ENCODE data around the gene TP53BP2. TPM values are rescaled to one million over a fixed set of nuclear protein-coding genes. Genes with fewer than 3 reads are reported as not detected.

Gene TP53BP2
- total and polyA plus RNA-seq, 5 donors = 9.8 to 29.7 (median 29.5) TPM

GRCh38 chr1:223760833-223761232 is 84.9 kb downstream of the TP53BP2 start:
- intact Hi-C loops (cut with DNase I) = no loop called here
- 61% methylated on average over 6 of the region's 6 CpGs for WGBS

GRCh38 chr1:223759273-223759672 is 86.5 kb downstream of the TP53BP2 start:
- intact Hi-C loops (cut with DNase I) = no loop called here

More at GRCh38 chr1:223760833-223761232, 84.9 kb downstream of the TP53BP2 start:
- DNase-seq (no peak), ATAC-seq (no peak)
- H3K27ac ChIP-seq (ENCODE audit: low read length) = no peak overlapping the region
- H3K27me3 ChIP-seq (ENCODE audit: control insufficient read depth, insufficient read depth) = no peaks in the 10 kb centered on the region
- no peaks in the 10 kb centered on the region for H3K9me3 ChIP-seq (ENCODE audit: control insufficient read depth, low read length)
- H3K4me1 ChIP-seq (ENCODE audit: control insufficient read depth, insufficient read depth, low read length) = no peaks in the 10 kb centered on the region
- no peak overlapping the region for H3K4me3 ChIP-seq (ENCODE audit: low read length)

GRCh38 chr1:223758734-223759133 is 87.0 kb downstream of the TP53BP2 start:
- Histone ChIP-seq H3K27me3 (ENCODE audit: control insufficient read depth, insufficient read depth) (no peaks in the 10 kb centered on the region), H3K27ac (ENCODE audit: low read length) (no peak overlapping the region), H3K9me3 (ENCODE audit: control insufficient read depth, low read length) (no peaks in the 10 kb centered on the region), H3K4me3 (ENCODE audit: low read length) (no peak overlapping the region), H3K4me1 (ENCODE audit: control insufficient read depth, insufficient read depth, low read length) (no peaks in the 10 kb centered on the region)
- whole genome bisulfite sequencing = 96% methylated on average over 9 of the region's 9 CpGs
- intact Hi-C loops (cut with DNase I) = no loop called here
- no peak for DNase-seq
- no peak for ATAC-seq

More at GRCh38 chr1:223759273-223759672, 86.5 kb downstream of the TP53BP2 start:
- no peak overlapping the region for H3K27ac ChIP-seq (ENCODE audit: low read length)
- no peak for ATAC-seq
- 89% methylated on average over 13 of the region's 13 CpGs for WGBS
- H3K4me1 ChIP-seq (ENCODE audit: control insufficient read depth, insufficient read depth, low read length) = no peaks in the 10 kb centered on the region
- DNase-seq = no peak
- H3K27me3 ChIP-seq (ENCODE audit: control insufficient read depth, insufficient read depth) = no peaks in the 10 kb centered on the region
- no peaks in the 10 kb centered on the region for H3K9me3 ChIP-seq (ENCODE audit: control insufficient read depth, low read length)
- H3K4me3 ChIP-seq (ENCODE audit: low read length) = no peak overlapping the region

GRCh38 chr1:223756806-223757700 is 88.7 kb downstream of the TP53BP2 start:
- WGBS = 92% methylated on average over 20 of the region's 20 CpGs
- no peaks in the 10 kb centered on the region for H3K27me3 ChIP-seq (ENCODE audit: control insufficient read depth, insufficient read depth)
- H3K4me3 ChIP-seq (ENCODE audit: low read length) = no peak overlapping the region
- H3K27ac ChIP-seq (ENCODE audit: low read length) = no peak overlapping the region
- ATAC-seq = no peak
- H3K9me3 ChIP-seq (ENCODE audit: control insufficient read depth, low read length) = no peaks in the 10 kb centered on the region
- DNase-seq = no peak
- H3K4me1 ChIP-seq (ENCODE audit: control insufficient read depth, insufficient read depth, low read length) = no peaks in the 10 kb centered on the region
- intact Hi-C loops (cut with DNase I) = no loop called here

GRCh38 chr1:223755992-223756775 is 89.6 kb downstream of the TP53BP2 start:
- no peak overlapping the region for H3K4me3 ChIP-seq (ENCODE audit: low read length)
- no peak overlapping the region for H3K27ac ChIP-seq (ENCODE audit: low read length)
- H3K4me1 ChIP-seq (ENCODE audit: control insufficient read depth, insufficient read depth, low read length) = no peaks in the 10 kb centered on the region
- 81% methylated on average over 13 of the region's 13 CpGs for WGBS
- no peaks in the 10 kb centered on the region for H3K9me3 ChIP-seq (ENCODE audit: control insufficient read depth, low read length)
- intact Hi-C loops (cut with DNase I) = no loop called here
- ATAC-seq (peak in 1 of 2 donors; percentile 19), DNase-seq (no peak)
- H3K27me3 ChIP-seq (ENCODE audit: control insufficient read depth, insufficient read depth) = no peaks in the 10 kb centered on the region

GRCh38 chr1:223755432-223755792 is 90.3 kb downstream of the TP53BP2 start:
- no peak for DNase-seq
- H3K27me3 ChIP-seq (ENCODE audit: control insufficient read depth, insufficient read depth) = no peaks in the 10 kb centered on the region
- WGBS = 87% methylated on average over 9 of the region's 9 CpGs
- H3K4me1 ChIP-seq (ENCODE audit: control insufficient read depth, insufficient read depth, low read length) = no peaks in the 10 kb centered on the region
- no peak overlapping the region for H3K27ac ChIP-seq (ENCODE audit: low read length)
- no peaks in the 10 kb centered on the region for H3K9me3 ChIP-seq (ENCODE audit: control insufficient read depth, low read length)
- intact Hi-C loops (cut with DNase I) = no loop called here
- ATAC-seq = no peak
- H3K4me3 ChIP-seq (ENCODE audit: low read length) = no peak overlapping the region

GRCh38 chr1:223754681-223755431 is 90.9 kb downstream of the TP53BP2 start:
- ATAC-seq (no peak), DNase-seq (no peak)
- Histone ChIP-seq H3K4me1 (ENCODE audit: control insufficient read depth, insufficient read depth, low read length) (no peaks in the 10 kb centered on the region), H3K4me3 (ENCODE audit: low read length) (no peak overlapping the region), H3K27me3 (ENCODE audit: control insufficient read depth, insufficient read depth) (no peaks in the 10 kb centered on the region), H3K27ac (ENCODE audit: low read length) (no peak overlapping the region), H3K9me3 (ENCODE audit: control insufficient read depth, low read length) (no peaks in the 10 kb centered on the region)
- WGBS = 84% methylated on average over 17 of the region's 17 CpGs
- intact Hi-C loops (cut with DNase I) = no loop called here

- intact Hi-C loops (cut with DNase I) = no loop called here
- ATAC-seq (no peak), DNase-seq (no peak)
- 79% methylated on average over 15 of the region's 15 CpGs for WGBS
- Histone ChIP-seq H3K27ac (ENCODE audit: low read length) (no peak overlapping the region), H3K4me3 (ENCODE audit: low read length) (no peak overlapping the region), H3K4me1 (ENCODE audit: control insufficient read depth, insufficient read depth, low read length) (peaks cover 2% of the 10 kb centered on the region), H3K27me3 (ENCODE audit: control insufficient read depth, insufficient read depth) (no peaks in the 10 kb centered on the region), H3K9me3 (ENCODE audit: control insufficient read depth, low read length) (no peaks in the 10 kb centered on the region)
These were observed 92.8 kb downstream of the TP53BP2 start for GRCh38 chr1:223752721-223753515.

GRCh38 chr1:223751696-223752095 is 94.1 kb downstream of the TP53BP2 start:
- 94% methylated on average over 4 of the region's 4 CpGs for WGBS
- no peaks in the 10 kb centered on the region for H3K9me3 ChIP-seq (ENCODE audit: control insufficient read depth, low read length)
- H3K27me3 ChIP-seq (ENCODE audit: control insufficient read depth, insufficient read depth) = no peaks in the 10 kb centered on the region
- H3K4me1 ChIP-seq (ENCODE audit: control insufficient read depth, insufficient read depth, low read length) = peaks cover 4% of the 10 kb centered on the region
- DNase-seq (no peak), ATAC-seq (no peak)
- no peak overlapping the region for H3K27ac ChIP-seq (ENCODE audit: low read length)
- intact Hi-C loops (cut with DNase I) = no loop called here
- no peak overlapping the region for H3K4me3 ChIP-seq (ENCODE audit: low read length)

All from right cardiac atrium (tissue), 5 donors.